OCI-LY7 (cell line): ENCODE results near the gene NMRAL1.

Experiments
- CTCF ChIP-seq: fragments of 200-600 bp; sonication (generic); conservative IDR thresholded peaks from 2 replicates; pipeline ENCODE4 v1.5.1; 2014; ENCODE audit warnings: mild to moderate bottlenecking, antibody characterized with exemption, low read length, moderate library complexity, mixed read lengths
- EZH2phosphoT487 ChIP-seq: fragments of 200-600 bp; sonication (generic); IDR thresholded peaks from 2 replicates; pipeline ENCODE4 v1.6.1; 2018; ENCODE audit warnings: low read depth, borderline replicate concordance, mild to moderate bottlenecking, mixed run types, antibody characterized with exemption, low read length, moderate library complexity, mixed read lengths

- TF ChIP-seq CTCF (no peak), EZH2phosphoT487 (no peak)
Measured at GRCh38 chr16:4419402-4419959, 54.9 kb downstream of the NMRAL1 start.
